Nephron (organoid): ENCODE results near the gene VRK1.

Experiments
- H3K27ac Mint-ChIP-seq, 3 experiments: 2 replicates each; pipeline ENCODE4 v1.8.0; 2020; ENCODE audit warnings: mixed read lengths in 3 of 3, mild to moderate bottlenecking in 2 of 3, moderate library complexity in 1 of 3
- H3K27me3 Mint-ChIP-seq: 2 replicates; pipeline ENCODE4 v1.8.0; 2021; ENCODE audit warnings: low read depth, mild to moderate bottlenecking, moderate library complexity, mixed read lengths
- H3K36me3 Mint-ChIP-seq: 2 replicates; pipeline ENCODE4 v1.8.0; 2020; ENCODE audit warnings: low read depth, mixed read lengths
- H3K4me1 Mint-ChIP-seq: 2 replicates; pipeline ENCODE4 v1.8.0; 2020; ENCODE audit warnings: mixed read lengths
- H3K4me3 Mint-ChIP-seq, 3 experiments: 2 replicates each; pipeline ENCODE4 v1.8.0; 2020; ENCODE audit warnings: mild to moderate bottlenecking in 3 of 3, mixed read lengths in 3 of 3, moderate library complexity in 2 of 3
- H3K9me3 Mint-ChIP-seq: 2 replicates; pipeline ENCODE4 v1.8.0; 2020; ENCODE audit warnings: mixed read lengths
- TF ChIP-seq, protein P1 (sequence below), 3 experiments: fragments of 200-600 bp; sonication (generic); IDR thresholded peaks; one replicate each; pipeline ENCODE4 v1.5.0; 2021; ENCODE audit warnings: antibody characterized with exemption in 3 of 3; ENCODE audit not compliant: unreplicated experiment in 3 of 3

Gene VRK1

DNA sequence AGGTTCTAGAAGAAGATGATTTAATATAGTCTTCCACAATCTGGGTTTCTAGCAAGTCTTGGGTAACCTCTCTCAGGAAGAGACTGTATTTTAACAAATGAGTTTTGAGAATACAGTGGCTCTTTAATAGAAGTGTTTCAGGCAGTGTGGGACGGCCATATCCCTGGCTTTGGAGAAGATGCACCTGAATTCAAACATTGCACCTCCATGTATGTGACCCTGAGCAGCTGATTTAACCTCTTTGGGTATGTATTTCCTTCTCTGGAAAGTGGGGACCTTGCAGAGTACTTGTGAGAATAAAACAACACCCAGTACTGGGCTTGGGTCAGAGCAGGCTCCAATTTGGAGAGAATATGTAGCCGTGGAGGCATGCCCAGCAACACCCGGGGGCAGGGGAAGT, 15.8 kb upstream of the VRK1 start:
- Mint-ChIP-seq H3K27ac (no peak overlapping the region), H3K4me3 (no peak overlapping the region), H3K36me3 (no peaks in the 10 kb centered on the region), H3K4me1 (peaks cover 6% of the 10 kb centered on the region), H3K9me3 (no peaks in the 10 kb centered on the region), H3K27me3 (no peaks in the 10 kb centered on the region)
- TF ChIP-seq, protein P1, sequence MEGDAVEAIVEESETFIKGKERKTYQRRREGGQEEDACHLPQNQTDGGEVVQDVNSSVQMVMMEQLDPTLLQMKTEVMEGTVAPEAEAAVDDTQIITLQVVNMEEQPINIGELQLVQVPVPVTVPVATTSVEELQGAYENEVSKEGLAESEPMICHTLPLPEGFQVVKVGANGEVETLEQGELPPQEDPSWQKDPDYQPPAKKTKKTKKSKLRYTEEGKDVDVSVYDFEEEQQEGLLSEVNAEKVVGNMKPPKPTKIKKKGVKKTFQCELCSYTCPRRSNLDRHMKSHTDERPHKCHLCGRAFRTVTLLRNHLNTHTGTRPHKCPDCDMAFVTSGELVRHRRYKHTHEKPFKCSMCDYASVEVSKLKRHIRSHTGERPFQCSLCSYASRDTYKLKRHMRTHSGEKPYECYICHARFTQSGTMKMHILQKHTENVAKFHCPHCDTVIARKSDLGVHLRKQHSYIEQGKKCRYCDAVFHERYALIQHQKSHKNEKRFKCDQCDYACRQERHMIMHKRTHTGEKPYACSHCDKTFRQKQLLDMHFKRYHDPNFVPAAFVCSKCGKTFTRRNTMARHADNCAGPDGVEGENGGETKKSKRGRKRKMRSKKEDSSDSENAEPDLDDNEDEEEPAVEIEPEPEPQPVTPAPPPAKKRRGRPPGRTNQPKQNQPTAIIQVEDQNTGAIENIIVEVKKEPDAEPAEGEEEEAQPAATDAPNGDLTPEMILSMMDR (IDR thresholded peaks at IDR 0.05; ENCODE audit: unreplicated experiment in 3 of 3), result no peak

DNA sequence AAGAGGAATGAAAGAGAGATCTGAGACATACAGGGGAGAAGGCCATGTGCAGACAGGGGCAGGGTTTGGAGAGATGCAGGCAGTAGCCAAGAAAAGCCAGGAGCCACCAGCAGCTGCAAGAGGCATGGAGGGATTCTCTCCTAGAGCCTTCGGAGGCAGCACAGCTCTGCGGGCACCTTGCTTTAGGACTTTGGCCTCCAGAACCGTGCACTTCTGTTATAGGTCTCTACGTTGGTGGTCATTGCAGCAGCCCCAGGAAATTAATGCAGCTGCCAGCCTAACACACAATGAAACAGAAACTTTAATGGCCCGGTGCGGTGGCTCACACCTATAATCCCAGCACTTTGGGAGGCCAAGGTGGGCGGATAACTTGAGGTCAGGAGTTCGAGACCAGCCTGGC, 14.7 kb upstream of the VRK1 start:
- H3K4me1 Mint-ChIP-seq, result peaks cover 6% of the 10 kb centered on the region
- H3K27ac Mint-ChIP-seq, result no peak overlapping the region
- no peaks in the 10 kb centered on the region for H3K36me3 Mint-ChIP-seq
- TF ChIP-seq, protein P1 (IDR thresholded peaks at IDR 0.05; ENCODE audit: unreplicated experiment in 3 of 3), result no peak
- no peaks in the 10 kb centered on the region for H3K27me3 Mint-ChIP-seq
- H3K4me3 Mint-ChIP-seq, result no peak overlapping the region
- no peaks in the 10 kb centered on the region for H3K9me3 Mint-ChIP-seq

DNA sequence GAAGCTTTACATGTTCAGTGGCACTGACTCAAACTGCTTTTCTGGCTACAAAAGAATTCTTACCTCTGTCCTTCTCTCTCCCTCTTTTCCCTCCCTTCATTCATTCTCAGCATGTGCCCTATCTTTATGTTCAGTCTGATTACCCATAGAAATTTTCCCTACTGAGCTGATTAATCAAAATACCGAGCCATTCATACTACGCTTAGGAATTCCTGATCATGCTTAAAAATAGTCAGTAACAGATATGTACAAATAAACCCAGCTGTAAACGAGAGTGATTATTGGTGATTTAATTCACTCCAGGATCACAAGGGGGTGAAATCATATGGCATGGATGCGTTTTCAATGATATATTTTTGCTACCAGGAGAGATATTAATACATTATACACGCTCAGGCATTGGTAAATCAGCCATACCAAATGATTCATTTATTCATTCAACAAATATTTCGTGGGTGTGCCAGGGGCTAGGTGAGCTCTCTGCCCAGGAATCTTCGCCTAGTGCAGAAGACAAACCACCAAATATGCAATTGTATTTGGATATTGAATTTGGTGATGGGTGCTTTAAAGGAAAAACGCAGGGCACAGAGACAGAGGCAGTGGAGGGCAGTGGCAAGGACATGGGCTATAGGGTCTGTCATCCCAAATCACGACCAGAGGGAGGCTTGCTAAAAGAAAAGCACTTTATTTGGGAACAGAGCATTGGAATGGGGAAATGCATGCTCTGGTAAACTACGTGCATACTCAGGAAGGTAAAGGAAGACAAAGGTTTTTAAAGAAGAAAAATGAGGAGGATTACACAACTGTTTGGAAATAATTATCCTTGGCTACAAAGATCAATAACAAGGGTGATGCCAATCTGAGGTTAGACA, 13.9 kb upstream of the VRK1 start:
- Mint-ChIP-seq H3K27me3 (no peaks in the 10 kb centered on the region), H3K27ac (no peak overlapping the region), H3K4me3 (no peak overlapping the region), H3K36me3 (no peaks in the 10 kb centered on the region), H3K4me1 (peaks cover 6% of the 10 kb centered on the region), H3K9me3 (no peaks in the 10 kb centered on the region)
- TF ChIP-seq, protein P1 (IDR thresholded peaks at IDR 0.05; ENCODE audit: unreplicated experiment in 3 of 3), result no peak

DNA sequence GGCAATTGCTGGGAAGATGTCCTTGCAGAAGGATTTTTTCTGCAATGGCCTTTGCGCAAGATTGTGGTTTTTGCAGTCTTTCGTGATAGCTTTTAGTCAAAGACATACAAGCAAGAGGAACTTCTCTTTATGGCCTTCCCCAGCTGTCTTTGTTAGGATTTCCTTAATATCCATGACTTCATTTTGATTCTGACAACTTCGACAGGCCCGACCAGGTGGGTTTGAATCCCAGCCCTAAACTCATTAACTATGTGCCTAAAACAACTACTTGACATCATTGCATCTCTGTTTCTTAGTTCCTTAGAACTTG, 13.3 kb upstream of the VRK1 start:
- H3K27ac Mint-ChIP-seq, result no peak overlapping the region
- H3K4me1 Mint-ChIP-seq, result peaks cover 6% of the 10 kb centered on the region
- H3K27me3 Mint-ChIP-seq, result no peaks in the 10 kb centered on the region
- TF ChIP-seq, protein P1 (IDR thresholded peaks at IDR 0.05; ENCODE audit: unreplicated experiment in 3 of 3), result no peak
- no peak overlapping the region for H3K4me3 Mint-ChIP-seq
- H3K9me3 Mint-ChIP-seq, result no peaks in the 10 kb centered on the region
- H3K36me3 Mint-ChIP-seq, result no peaks in the 10 kb centered on the region

DNA sequence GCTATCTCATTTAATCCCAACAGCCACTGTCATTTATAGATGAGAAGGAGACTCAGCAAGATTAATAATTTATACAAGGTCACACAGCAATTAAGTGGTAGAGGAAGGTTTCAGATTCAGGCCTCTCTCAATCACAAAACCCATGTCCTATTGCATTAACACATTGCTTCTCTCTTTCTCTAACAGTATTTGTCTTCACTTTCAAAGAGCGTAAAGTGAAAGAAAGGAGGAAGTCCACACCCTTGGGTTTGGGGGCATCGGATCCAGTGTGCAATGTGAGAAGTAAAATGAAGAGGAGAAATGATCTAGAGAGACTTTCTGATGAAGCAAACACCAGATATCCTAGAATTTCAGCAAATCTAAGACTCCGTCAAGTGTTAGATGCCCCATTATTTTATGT, 7.0 kb upstream of the VRK1 start:
- Mint-ChIP-seq H3K36me3 (no peaks in the 10 kb centered on the region), H3K27ac (no peak overlapping the region), H3K27me3 (peaks cover under 1% of the 10 kb centered on the region), H3K9me3 (no peaks in the 10 kb centered on the region), H3K4me1 (no peaks in the 10 kb centered on the region), H3K4me3 (no peak overlapping the region)
- TF ChIP-seq, protein P1 (IDR thresholded peaks at IDR 0.05; ENCODE audit: unreplicated experiment in 3 of 3), result no peak

DNA sequence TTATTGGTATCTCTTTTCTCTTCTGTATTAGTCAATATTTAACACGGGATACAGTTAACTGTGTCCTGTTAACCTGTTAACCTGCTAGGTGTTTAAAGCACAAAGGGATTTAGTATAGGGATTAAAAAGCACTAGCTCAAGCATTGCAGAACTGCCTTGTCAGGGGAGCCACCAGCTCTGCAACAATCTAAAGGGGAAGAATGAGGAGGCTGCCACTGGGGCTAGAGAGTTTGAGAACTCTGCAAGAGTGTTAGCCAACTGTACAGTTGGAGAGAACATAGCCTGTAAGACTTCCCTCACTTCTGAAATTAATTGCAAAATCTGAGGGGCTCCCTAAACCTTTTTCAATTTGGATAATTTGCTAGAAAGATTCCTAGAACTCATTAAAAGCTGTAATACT, 6.5 kb upstream of the VRK1 start:
- Mint-ChIP-seq H3K36me3 (no peaks in the 10 kb centered on the region), H3K27ac (no peak overlapping the region), H3K9me3 (no peaks in the 10 kb centered on the region), H3K4me3 (no peak overlapping the region), H3K4me1 (no peaks in the 10 kb centered on the region), H3K27me3 (peaks cover 4% of the 10 kb centered on the region)
- TF ChIP-seq, protein P1 (IDR thresholded peaks at IDR 0.05; ENCODE audit: unreplicated experiment in 3 of 3), result no peak
